SK-N-DZ (cell line): ENCODE measurements around the gene TIGD4.
"Not testable (repeated sequence)": the region's sequence is repeated elsewhere in the genome, so short reads cannot be mapped to it uniquely, and the experiment has no call there.

ENCODE experiments used
- DNase-seq: peaks from one replicate; pipeline ENCODE4 v3.0.0-alpha.2; 2015; ENCODE audit warnings: low spot score

Gene TIGD4

GRCh38 chr4:152784490-152785350 lies 5.2 kb upstream of the TIGD4 start:
- peak; percentile 31 for DNase-seq

DNA sequence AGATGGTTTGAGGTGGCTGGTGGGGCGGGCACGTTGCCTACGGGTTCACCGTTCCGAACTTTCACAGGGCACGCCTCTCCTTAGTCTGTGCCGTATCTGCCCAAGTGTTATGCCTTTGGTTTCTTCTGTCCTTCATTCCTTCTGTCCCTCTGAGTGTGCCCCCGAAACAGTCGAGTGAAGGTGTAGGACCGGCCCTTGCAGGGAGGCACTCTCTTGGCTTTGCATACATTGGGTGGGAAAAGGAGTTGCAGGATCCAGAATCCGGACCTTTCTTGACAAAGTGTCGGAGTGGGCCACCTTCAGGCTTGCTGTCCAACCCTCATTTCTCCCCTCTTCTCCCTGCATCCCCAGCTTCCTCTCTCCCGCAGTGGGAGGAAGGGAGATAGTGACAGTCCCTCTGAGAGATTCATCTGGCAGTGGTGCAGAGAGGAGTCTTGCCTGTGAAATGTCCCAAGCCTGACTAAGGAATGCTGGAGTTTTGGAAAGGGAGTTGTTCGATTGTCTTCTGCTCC lies 793 bp upstream of the TIGD4 start:
- no peak for DNase-seq

GRCh38 chr4:152778656-152779512 lies 646 bp downstream of the TIGD4 start:
- DNase-seq, result peak; percentile 15

- no peak for DNase-seq
Measured at GRCh38 chr4:152777488-152777887, 2.0 kb downstream of the TIGD4 start.

DNA sequence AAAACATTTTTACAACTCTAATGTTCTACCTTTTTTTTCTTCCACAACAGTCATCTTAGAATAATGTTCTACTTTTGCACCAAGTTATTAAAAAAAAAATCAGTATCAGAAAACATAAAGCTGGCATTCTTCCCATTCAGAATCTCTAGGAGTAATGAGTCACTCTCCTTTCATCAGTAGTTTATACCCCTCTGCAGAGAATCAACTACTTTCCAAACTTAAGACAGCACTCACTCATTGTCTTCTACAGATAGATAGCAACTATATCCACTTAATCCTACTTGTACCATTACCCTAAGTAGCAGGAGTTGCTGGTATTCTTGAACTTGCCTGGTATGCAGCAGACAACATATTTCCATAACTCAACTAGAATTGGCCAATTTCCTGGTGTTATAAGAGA lies 3.2 kb downstream of the TIGD4 start:
- DNase-seq, result no peak

GRCh38 chr4:152773953-152774352 lies 5.6 kb downstream of the TIGD4 start:
- no peak for DNase-seq

DNA sequence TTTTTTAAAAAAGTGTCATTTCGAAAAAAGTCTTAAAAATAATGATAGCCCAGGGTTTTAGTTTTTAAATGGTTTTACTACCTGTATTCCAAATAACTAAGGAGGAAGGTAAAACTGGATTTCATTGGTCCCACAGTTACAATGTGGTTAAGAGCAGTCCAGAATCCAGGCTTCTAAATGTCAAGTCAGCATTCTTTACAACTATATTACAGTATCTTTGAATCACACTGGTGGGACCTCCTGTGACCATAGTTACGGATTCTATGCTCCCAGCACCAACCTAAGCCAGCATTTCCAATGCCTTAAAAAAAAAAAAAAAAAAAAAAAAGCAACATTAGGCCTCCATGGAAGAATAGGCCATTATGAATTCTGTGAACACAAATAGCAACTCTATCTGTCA lies 6.2 kb downstream of the TIGD4 start:
- no peak for DNase-seq

GRCh38 chr4:152771741-152772533 lies 7.6 kb downstream of the TIGD4 start:
- DNase-seq, result no peak

DNA sequence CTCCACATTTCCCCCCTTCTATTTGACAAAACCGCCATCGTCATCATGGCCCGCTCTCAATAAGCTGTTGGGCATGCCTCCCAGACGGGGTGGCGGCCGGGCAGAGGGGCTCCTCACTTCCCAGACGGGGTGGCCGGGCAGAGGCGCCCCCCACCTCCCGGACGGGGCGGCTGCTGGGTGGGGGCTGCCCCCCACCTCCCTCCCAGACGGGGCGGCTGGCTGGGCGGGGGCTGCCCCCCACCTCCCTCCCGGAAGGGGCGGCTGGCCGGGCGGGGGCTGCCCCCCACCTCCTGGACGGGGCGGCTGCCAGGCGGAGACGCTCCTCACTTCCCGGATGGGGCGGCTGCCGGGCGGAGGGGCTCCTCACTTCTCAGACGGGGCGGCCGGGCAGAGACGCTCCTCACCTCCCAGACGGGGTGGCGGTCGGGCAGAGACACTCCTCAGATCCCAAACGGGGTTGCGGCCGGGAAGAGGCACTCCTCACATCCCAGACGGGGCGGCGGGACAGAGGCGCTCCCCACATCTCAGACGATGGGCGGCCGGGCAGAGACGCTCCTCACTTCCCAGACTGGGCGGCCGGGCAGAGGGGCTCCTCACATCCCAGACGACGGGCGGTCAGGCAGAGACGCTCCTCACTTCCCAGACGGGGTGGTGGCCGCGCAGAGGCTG lies 14.3 kb downstream of the TIGD4 start:
- DNase-seq, result not testable (repeated sequence)

DNA sequence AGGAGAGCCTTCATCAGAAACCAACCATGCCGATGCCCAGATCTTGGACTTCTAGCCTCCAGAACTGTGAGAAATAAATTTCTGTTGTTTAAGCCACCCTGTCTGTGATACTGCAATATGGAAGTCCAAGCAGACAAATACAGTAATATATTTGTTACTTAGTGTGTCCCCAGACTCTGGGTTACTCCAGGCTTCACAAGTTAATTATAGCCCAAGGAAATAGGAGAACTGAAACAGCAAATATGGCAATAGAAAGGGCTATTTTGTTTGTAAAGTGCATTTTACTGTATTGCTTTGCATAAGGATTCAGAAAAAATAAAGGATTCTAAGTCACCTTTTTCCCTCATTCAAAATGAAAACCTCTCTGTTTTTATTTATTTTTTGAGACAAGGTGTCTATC lies 15.7 kb downstream of the TIGD4 start:
- no peak for DNase-seq

DNA sequence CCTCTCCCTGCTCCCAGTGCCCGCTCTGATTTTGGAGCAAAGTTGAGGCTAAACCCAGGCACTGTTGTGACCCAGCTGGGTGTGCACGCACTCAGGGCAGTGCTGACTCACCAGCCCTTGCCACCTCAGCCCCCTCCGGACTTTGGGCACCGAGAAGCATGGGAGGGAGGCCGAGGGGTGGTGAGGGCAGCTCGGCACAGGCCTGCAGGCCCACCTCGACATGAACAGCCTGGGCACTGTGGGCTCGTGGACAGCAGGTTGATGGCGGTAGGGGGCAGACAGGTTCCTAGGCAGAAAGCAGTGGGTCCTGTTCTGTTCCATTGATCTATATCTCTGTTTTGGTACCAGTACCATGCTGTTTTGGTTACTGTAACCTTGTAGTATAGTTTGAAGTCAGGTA lies 30.9 kb downstream of the TIGD4 start:
- no peak for DNase-seq

- no peak for DNase-seq
Measured at GRCh38 chr4:152747444-152747843, 32.1 kb downstream of the TIGD4 start.

- DNase-seq, result no peak
Measured at GRCh38 chr4:152738827-152739226, 40.7 kb downstream of the TIGD4 start.

DNA sequence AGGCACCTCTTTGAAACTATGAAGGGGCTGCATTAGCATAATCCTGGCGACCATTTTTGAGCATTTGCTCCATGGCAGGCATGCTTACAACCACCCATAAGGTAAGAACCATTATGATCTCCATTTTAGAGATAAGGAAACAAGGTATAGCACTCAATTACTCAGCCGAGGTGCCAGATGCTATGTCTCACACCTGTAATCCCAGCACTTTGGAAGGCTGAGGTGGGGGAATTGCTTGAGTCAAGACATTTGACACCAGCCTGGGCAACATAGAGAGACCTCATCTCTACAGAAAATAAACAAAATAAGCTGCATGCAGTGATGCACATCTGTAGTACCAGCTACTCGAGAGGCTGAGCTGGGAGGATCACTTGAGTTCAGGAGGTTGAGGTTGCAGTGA lies 43.6 kb downstream of the TIGD4 start:
- DNase-seq, result no peak

- DNase-seq, result peak; percentile 7
Measured at GRCh38 chr4:152735396-152735859, 44.1 kb downstream of the TIGD4 start.

DNA sequence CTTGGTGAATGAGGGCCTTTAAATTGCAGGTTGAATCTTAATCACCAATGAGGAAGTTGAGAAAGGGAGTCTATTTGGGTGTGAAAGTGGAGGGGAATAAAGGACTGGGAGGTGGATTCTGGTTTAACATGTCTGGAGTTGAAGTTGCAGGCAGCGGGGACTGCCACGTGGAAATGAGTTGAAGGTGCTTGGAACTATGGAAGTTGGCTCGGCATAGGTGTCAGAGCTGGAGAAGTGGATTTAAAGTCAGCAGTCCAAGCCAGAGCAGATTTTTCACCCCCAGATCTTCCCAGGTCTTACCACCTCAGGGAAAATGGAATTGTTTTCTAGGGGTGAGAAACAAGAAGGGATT lies 44.9 kb downstream of the TIGD4 start:
- DNase-seq, result no peak

DNA sequence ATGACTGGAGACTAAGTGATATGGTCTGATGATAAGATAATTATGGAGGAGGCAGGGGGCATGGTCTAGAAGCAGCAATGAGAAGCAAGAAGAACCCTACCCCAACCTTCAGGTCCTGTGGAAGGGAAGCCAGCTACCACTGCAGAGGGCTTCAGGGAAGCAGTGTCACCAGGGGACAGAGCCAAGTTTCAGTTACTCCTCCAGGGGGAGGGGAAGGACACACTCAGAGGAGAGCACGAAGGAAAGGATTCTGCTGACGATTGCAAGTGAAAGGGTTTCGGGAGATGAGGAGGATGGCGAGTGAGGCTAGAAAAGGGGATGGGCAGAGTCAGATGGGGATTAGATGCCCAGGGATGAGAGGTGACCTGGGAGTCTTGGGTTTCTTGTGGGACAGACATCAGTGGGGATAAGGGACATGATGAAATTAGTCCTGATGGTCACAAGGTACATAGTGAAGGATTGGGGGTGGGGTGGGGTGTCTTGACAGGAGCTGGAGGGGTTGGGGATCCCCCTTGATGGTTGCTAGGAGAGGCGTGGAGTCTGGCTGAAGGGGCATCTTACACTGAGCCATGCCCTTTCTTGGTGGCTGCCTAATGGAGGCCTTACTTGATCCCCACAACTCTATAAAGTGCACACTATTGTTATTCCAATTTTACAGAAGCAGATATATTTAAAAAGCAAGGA lies 45.4 kb downstream of the TIGD4 start:
- no peak for DNase-seq

- no peak for DNase-seq
Measured at GRCh38 chr4:152731997-152732396, 47.5 kb downstream of the TIGD4 start.

DNA sequence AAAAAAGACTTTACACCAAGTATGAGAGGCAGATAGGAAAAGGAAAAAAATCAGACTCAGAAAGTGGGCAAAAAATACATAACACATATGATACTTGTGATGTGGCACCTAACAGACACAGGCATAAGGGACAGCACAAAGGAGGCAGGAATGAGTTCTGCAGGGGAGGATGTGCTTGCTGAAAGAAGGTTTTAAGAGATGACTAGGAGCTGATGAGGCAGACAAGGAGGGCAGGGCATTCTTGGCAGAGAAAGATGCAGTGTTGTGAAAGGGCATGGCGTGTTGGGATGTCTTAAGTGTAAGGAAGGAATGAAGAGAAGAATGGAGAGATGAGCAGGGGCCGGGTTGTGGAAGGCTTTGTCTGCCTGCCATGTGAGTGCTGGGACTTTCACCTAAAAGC lies 50.1 kb downstream of the TIGD4 start:
- no peak for DNase-seq

- no peak for DNase-seq
Measured at GRCh38 chr4:152728343-152728742, 51.2 kb downstream of the TIGD4 start.

- no peak for DNase-seq
Measured at GRCh38 chr4:152727784-152728183, 51.7 kb downstream of the TIGD4 start.
